ENCODE measurements around the gene TAGLN2.
A peak's percentile ranks its signal among the peaks of the same experiment; 100 is the strongest.

Gene TAGLN2

DNA sequence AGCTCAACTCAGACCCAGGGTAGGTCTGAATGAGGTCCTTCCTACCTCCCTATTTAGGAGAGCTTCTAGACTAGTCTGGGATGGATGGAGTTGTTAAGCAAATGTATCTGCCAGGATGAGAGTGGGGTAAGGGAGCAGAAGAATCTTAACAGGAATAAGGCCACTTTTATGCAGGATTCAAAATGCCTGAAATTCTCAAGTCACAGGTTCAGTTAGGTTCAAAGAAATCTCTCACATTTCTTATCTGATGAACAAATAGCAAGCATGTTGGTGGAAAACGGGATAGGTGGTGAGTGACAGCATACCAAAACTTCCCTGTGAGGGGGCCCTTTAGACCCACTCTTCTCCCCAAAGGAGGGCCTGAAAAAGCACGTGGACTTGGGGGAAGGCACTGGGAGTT, 25.7 kb upstream of the TAGLN2 start:
- no peaks in the 10 kb centered on the region for H4K20me1 ChIP-seq
- H3K27ac ChIP-seq, result no peak overlapping the region
- TF ChIP-seq Cebpa-rat (IDR thresholded peaks at IDR 0.05), result no peak
- no peaks in the 10 kb centered on the region for H3K27me3 ChIP-seq
- H3K4me1 ChIP-seq, result peaks cover 13% of the 10 kb centered on the region
- H3K4me3 ChIP-seq, result no peak overlapping the region
- no peak overlapping the region for H3K4me2 ChIP-seq
- H3K9ac ChIP-seq, result no peak overlapping the region
- no peaks in the 10 kb centered on the region for H3K36me3 ChIP-seq
- H3K9me3 ChIP-seq, result no peaks in the 10 kb centered on the region

DNA sequence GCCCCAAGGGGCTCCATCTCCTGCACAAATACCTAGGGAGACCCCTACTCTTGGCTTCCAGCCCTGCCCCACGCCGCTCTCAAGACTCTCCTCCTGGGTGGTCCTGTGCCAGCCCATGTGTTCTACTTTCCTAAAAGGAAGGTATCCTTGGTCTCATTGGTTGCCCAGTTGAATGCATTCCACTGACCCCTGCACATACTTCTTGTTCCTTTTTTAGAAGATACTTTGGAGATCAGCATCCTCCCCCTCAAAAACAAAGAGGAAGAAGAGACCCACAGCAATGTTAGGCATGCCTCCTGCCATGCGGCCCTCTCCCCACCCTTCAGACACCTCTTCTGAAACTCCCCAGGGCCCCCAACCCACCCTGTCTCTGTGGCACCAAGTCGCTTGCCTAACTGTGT, 24.7 kb upstream of the TAGLN2 start:
- peaks cover 20% of the 10 kb centered on the region for H3K4me1 ChIP-seq
- TF ChIP-seq Cebpa-rat (IDR thresholded peaks at IDR 0.05), result no peak
- H3K27me3 ChIP-seq, result no peaks in the 10 kb centered on the region
- no peak overlapping the region for H3K27ac ChIP-seq
- no peaks in the 10 kb centered on the region for H3K9me3 ChIP-seq
- no peaks in the 10 kb centered on the region for H4K20me1 ChIP-seq
- no peaks in the 10 kb centered on the region for H3K36me3 ChIP-seq
- H3K4me2 ChIP-seq, result no peak overlapping the region
- H3K4me3 ChIP-seq, result no peak overlapping the region
- no peak overlapping the region for H3K9ac ChIP-seq

DNA sequence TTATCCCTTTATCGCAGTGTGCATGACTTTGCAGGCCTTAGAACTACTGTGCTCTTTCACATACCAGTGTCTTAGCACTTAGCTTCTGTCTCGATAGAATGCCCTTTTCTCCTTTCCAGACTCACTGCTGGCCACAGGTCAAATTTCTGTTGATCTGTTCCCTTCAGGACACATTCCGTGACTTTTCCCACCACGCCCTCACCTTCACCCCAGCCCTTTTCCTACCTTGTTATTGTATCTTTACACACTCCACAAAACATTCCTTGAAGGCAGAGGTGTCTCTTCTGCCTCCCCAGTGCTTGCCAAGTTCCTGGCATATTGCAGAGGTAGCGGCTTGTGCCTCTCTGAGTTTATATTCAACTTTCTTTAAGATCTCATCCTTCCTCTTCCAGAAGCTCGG, 23.8 kb upstream of the TAGLN2 start:
- Histone ChIP-seq H3K4me3 (no peak overlapping the region), H3K27ac (no peak overlapping the region), H3K27me3 (no peaks in the 10 kb centered on the region), H3K9me3 (no peaks in the 10 kb centered on the region), H3K4me2 (no peak overlapping the region), H4K20me1 (no peaks in the 10 kb centered on the region), H3K36me3 (no peaks in the 10 kb centered on the region), H3K4me1 (peaks cover 29% of the 10 kb centered on the region), H3K9ac (no peak overlapping the region)
- TF ChIP-seq Cebpa-rat (IDR thresholded peaks at IDR 0.05), result no peak

DNA sequence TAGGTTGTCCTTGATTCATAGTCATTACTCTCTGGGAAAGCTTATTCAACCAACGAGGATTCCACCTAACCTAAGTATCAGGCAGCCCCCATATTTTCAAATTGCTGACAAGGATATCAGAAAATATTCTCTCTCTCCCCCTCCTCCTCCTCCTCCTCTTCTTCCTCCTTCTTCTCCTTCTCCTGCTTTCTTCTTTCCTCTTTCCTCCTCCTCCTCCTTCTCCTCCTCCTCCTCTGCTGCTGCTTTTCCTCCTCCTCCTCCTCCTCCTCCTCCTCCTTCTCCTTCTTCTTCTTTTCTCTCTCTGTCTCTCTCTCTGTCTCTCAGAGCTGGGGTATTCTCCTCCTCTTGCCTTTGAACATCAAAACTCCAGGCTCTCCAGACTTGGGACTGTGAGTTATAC, 22.6 kb upstream of the TAGLN2 start:
- Histone ChIP-seq H3K9me3 (no peaks in the 10 kb centered on the region), H4K20me1 (no peaks in the 10 kb centered on the region), H3K4me2 (no peak overlapping the region), H3K4me1 (peaks cover 41% of the 10 kb centered on the region), H3K27me3 (no peaks in the 10 kb centered on the region), H3K9ac (no peak overlapping the region), H3K4me3 (no peak overlapping the region), H3K27ac (no peak overlapping the region), H3K36me3 (no peaks in the 10 kb centered on the region)
- no peak for TF ChIP-seq Cebpa-rat (IDR thresholded peaks at IDR 0.05)

DNA sequence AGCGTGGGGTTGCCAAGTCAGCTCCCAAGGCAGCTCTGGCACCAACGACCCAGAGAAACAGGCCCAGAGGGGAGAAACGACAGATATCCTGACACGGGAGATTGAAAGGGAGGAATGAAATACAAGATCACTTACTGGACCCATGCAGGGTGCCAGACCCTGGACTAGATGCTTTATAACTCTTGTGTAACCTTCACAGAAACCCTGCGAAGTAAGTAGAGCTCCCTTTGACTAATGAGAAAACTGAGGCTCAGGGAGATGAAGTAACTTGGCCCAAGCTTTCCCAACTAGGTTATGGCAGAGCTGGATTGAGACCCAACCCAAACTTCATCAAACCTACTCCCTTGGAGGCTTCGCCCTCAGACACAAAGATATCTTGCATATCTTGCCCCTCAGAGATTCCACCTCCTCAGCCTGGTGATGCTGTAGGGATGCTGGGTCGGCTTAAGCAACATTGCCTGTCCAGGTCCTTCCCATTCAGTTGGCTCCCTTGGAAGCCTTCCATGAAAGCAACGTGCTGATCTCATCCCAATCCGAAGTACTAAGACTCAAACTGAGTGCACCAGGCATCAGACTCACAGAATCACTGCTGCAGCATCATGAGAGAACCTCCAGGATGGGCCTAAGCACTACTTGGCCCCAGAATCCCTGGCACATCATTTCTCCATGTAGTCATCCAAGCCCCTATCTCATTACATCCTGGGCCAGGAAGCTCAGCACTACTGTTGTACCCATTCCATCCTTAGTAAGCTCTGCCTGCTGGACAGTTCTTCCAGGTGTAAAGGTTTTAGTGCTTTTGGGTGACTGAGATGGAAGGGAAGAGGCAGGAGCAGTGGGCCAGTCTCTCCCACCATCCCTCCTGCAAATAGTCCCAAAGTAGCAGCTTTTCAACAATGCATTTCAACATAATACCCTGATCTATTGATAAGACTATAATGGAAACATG, 21.2 kb upstream of the TAGLN2 start:
- Histone ChIP-seq H3K27me3 (no peaks in the 10 kb centered on the region), H3K27ac (no peak overlapping the region), H3K9ac (peak overlapping the region; percentile 60; the same call in 1 of the 2 replicates), H3K4me1 (peaks cover 46% of the 10 kb centered on the region), H3K9me3 (no peaks in the 10 kb centered on the region), H4K20me1 (no peaks in the 10 kb centered on the region), H3K36me3 (no peaks in the 10 kb centered on the region), H3K4me2 (peak overlapping the region; percentile 91), H3K4me3 (peak overlapping the region; percentile 68)
- no peak for TF ChIP-seq Cebpa-rat (IDR thresholded peaks at IDR 0.05)

DNA sequence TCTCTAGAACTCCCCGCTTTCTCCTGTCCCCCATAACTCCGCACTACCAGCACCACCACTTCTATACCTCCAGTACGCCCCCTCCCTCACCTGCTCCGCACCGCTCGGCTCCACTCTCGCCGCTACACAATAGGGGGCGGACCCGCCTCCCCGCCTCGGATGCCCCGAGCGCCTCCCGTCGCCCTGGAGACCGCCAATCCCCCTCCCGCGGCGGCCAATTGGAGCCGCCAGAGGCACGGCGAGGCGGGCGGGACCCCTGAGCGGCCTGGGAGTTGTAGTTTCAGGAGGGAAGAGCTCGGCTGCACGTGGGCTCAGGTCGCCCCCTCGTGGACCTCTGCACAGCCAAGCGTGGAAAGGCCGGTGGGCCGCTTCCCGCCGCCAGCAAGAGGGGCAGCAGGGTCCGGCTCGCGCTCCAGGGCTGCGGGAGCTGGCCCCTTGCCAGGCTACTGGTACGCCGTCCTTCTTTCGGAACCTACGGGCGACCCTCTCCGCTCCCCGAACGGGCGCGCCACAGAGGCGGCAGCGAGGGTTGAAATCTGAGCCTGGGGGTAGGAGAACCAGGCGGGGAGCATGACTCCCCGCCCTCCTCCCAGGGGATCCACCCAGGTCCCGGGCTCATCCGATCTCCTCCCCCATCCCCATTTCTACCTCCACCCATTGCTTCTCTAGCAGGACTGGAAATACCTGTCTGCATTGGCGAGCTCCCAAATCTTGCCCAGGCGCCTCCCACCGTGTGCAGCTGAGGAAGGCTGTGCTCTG, 20.4 kb upstream of the TAGLN2 start, which contains the start of gene IGSF9:
IGSF9 (minus strand) TSS at position 131 of the 759 bp plus-strand sequence. CDS start 2,159 bp downstream, outside the sequence.
- peak within 1 kb of the TSS; percentile 60; the same call in 1 of the 2 replicates for H3K9ac ChIP-seq
- no peaks in the 10 kb centered on the region for H3K27me3 ChIP-seq
- H4K20me1 ChIP-seq, result no peaks in the 10 kb centered on the region
- H3K4me2 ChIP-seq, result peak within 1 kb of the TSS; percentile 91
- no peak for TF ChIP-seq Cebpa-rat (IDR thresholded peaks at IDR 0.05)
- H3K9me3 ChIP-seq, result no peaks in the 10 kb centered on the region
- peaks cover 55% of the 10 kb centered on the region for H3K4me1 ChIP-seq
- H3K27ac ChIP-seq, result peak within 1 kb of the TSS; percentile 72; the same call in 1 of the 2 replicates
- H3K36me3 ChIP-seq, result no peaks in the 10 kb centered on the region
- peak within 1 kb of the TSS; percentile 68 for H3K4me3 ChIP-seq

DNA sequence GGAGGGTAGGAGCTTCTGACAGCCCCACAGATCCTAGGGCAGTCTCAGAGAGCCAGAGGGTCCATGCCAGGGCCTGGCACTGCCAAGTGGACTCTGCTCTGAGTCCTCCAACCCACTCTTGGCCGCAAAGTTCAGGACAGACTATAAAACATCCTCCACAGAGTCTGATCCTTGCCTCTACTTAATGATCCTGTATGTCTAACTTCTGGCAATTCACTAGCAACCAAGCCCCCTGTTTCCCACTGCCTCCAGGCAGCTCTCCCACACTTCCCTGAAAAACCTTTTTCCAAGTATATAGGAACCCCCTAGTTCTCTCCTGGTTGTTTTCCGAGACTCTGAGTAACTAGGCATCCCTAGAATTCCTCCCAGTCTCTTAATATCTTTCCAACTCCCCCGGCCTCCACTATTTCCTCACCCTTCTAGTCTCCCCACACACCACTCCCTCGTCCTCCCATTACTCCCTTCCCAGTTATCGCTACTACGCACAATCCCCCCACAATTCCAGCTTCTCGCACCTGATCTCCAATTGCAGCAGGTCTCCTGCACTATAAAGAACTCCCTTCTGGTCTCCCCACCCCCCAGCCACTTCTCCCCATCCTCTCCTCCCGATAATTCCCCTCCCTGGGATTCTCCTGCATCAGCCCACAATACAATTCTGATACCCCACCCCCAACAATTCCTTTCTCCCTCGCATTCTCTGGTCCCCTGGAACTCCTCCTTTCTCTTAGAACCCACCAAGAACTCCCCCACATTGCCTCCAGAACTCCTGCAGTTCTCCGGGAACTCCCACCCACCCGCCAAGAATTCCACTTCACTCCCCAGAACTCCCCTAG, 19.5 kb upstream of the TAGLN2 start:
- Histone ChIP-seq H3K27ac (no peak overlapping the region), H3K4me2 (peak overlapping the region; percentile 91), H3K36me3 (no peaks in the 10 kb centered on the region), H3K4me1 (peaks cover 63% of the 10 kb centered on the region), H3K9ac (peak overlapping the region; percentile 60; the same call in 1 of the 2 replicates), H3K4me3 (peak overlapping the region; percentile 68), H3K27me3 (no peaks in the 10 kb centered on the region), H4K20me1 (no peaks in the 10 kb centered on the region), H3K9me3 (no peaks in the 10 kb centered on the region)
- TF ChIP-seq Cebpa-rat (IDR thresholded peaks at IDR 0.05), result no peak

DNA sequence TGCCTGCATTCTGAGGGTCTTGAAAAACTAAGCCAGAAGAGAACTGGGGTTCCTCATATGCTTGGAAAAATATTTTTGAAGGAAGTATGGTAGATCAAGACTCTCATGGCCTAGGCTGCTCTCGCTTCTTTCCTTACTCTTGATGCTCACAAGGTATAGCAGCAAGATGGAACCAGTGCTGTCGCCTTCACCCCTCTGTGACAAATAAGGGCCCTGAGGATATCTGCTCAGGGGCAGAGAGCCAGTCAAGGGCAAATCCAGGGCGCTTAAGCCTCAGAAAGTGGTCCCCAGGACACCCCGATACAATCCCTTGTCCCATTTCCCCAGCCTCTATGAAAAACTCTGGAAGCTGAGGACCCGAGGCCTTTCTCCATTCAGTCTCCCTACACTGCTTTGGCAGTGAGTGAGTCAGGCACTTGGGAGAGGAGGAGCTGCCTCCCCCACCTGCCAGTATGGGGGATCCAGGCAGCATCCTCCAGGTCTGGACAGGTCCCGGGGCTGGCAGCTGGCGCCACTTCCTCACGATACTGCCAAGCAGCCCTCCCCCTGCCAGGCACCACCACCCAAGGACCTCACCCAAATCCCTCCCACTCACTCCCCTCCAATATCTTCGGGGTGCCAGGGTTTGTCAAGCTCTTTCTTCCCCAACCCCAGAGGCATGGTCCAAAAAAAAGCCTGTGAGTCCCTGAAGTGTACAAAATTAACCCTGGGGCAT, 18.8 kb upstream of the TAGLN2 start:
- Histone ChIP-seq H3K9ac (peak overlapping the region; percentile 60; the same call in 1 of the 2 replicates), H3K9me3 (no peaks in the 10 kb centered on the region), H3K27me3 (no peaks in the 10 kb centered on the region), H3K36me3 (no peaks in the 10 kb centered on the region), H4K20me1 (no peaks in the 10 kb centered on the region), H3K4me3 (peak overlapping the region; percentile 68; the same call in 1 of the 2 replicates), H3K4me1 (peaks cover 65% of the 10 kb centered on the region), H3K27ac (no peak overlapping the region), H3K4me2 (peak overlapping the region; percentile 91)
- TF ChIP-seq Cebpa-rat (IDR thresholded peaks at IDR 0.05), result no peak

DNA sequence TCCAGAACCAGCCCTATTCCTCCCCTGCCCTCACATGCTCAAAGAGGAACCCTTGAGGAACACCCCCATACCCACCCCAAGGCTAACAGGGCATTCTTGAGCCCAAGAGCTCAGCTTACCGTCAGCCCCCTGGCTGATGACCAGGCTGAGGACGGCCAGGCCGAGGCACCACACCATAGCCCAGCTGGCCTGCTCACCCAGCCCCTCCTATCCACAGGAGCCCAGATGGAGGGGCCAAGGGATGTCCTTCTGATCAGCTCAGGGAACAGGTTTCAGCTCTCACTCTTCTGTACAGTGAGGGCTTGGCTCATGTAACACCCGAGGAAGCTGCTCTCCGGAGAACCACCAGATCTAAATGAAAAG, 18.0 kb upstream of the TAGLN2 start:
- H3K4me3 ChIP-seq, result no peak overlapping the region
- no peaks in the 10 kb centered on the region for H3K36me3 ChIP-seq
- H3K4me1 ChIP-seq, result peaks cover 73% of the 10 kb centered on the region
- H3K4me2 ChIP-seq, result peak overlapping the region; percentile 91
- no peak for TF ChIP-seq Cebpa-rat (IDR thresholded peaks at IDR 0.05)
- H3K27ac ChIP-seq, result no peak overlapping the region
- H3K27me3 ChIP-seq, result no peaks in the 10 kb centered on the region
- H3K9ac ChIP-seq, result no peak overlapping the region
- no peaks in the 10 kb centered on the region for H4K20me1 ChIP-seq
- no peaks in the 10 kb centered on the region for H3K9me3 ChIP-seq

All from BLaER1 (cell line).